Esophagus muscularis mucosa (tissue), 4 donors: ENCODE measurements around the gene NRCAM. TPM values are rescaled to one million over a fixed set of nuclear protein-coding genes. Genes with fewer than 3 reads are reported as not detected.
A peak's percentile ranks its signal among the peaks of the same experiment; 100 is the strongest.

ENCODE experiments used
- DNase-seq: peaks from one replicate; pipeline ENCODE4 v3.0.0-alpha.2; 2017; ENCODE audit errors: extremely low spot score
- H3K27ac ChIP-seq, 4 donors: fragments of 200-600 bp; sonication (generic); replicated peaks in 1 of 4; 1 replicate in 3 of 4; 2 replicates in 1 of 4; pipeline ENCODE4 v1.5.1; 2016 to 2019; ENCODE audit warnings: mild to moderate bottlenecking in 1 of 4
- H3K27me3 ChIP-seq, 4 donors: fragments of 200-600 bp; sonication (generic); one replicate each; pipeline versions ENCODE4 v1.5.1 to v1.6.0; 2016 to 2019
- H3K36me3 ChIP-seq, 4 donors: fragments of 200-600 bp; sonication (generic); one replicate each; pipeline ENCODE4 v1.5.1; 2016 to 2019
- H3K4me1 ChIP-seq, 4 donors: fragments of 200-600 bp; sonication (generic); one replicate each; pipeline ENCODE4 v1.5.1; 2016 to 2019
- H3K4me3 ChIP-seq, 4 donors: fragments of 200-600 bp; sonication (generic); 1 replicate in 2 of 4; 2 replicates in 2 of 4; pipeline ENCODE4 v1.5.1; 2016 to 2019; ENCODE audit warnings: mild to moderate bottlenecking in 4 of 4, moderate library complexity in 1 of 4
- H3K9me3 ChIP-seq, 4 donors: fragments of 200-600 bp; sonication (generic); 1 replicate in 3 of 4; 2 replicates in 1 of 4; pipeline ENCODE4 v1.5.1; 2016 to 2019
- CTCF ChIP-seq, 3 experiments: fragments of 200-600 bp in 2 of 3; fragments of 450-650 bp in 1 of 3; sonication (generic) in 2 of 3; IDR thresholded peaks; one replicate each; pipeline ENCODE4 v1.5.1; 2017 to 2019; ENCODE audit warnings: antibody characterized with exemption in 3 of 3, mild to moderate bottlenecking in 2 of 3, moderate library complexity in 1 of 3
- EP300 ChIP-seq: sonication (generic); formaldehyde crosslinking; IDR thresholded peaks from one replicate; pipeline ENCODE4 v1.6.1; 2017; ENCODE audit warnings: antibody characterized with exemption
- POLR2A ChIP-seq: fragments of 450-650 bp; IDR thresholded peaks from one replicate; pipeline ENCODE4 v1.6.1; 2017; ENCODE audit warnings: antibody characterized with exemption, moderate library complexity, mild to moderate bottlenecking, low read depth
- POLR2AphosphoS5 ChIP-seq, 2 donors: sonication (generic); formaldehyde crosslinking; IDR thresholded peaks; one replicate each; pipeline ENCODE4 v1.6.1; 2017; ENCODE audit warnings: antibody characterized with exemption in 2 of 2
- WGBS: methylation state at CpG from one replicate; pipeline ENCODE4 v1.1.5; 2018; 5-methylcytosine and 5-hydroxymethylcytosine counted together
- intact Hi-C: fragments of 100-400 bp; cut with DNase I; formaldehyde crosslinking; loops from one replicate; pipeline ENCODE4 v1.15.1; 2023
- total RNA-seq, 4 donors: library from RNA; depleted of rRNA; stranded (reverse); fragments of >200 nt; gene quantifications; one replicate each; pipeline versions ENCODE4 v1.1.0 to v1.2.1, GENCODE V29; 2016

The NRCAM gene
- total RNA-seq, 4 donors from 2014 or later: 2.9 to 5.2 (median 3.3) TPM

DNA sequence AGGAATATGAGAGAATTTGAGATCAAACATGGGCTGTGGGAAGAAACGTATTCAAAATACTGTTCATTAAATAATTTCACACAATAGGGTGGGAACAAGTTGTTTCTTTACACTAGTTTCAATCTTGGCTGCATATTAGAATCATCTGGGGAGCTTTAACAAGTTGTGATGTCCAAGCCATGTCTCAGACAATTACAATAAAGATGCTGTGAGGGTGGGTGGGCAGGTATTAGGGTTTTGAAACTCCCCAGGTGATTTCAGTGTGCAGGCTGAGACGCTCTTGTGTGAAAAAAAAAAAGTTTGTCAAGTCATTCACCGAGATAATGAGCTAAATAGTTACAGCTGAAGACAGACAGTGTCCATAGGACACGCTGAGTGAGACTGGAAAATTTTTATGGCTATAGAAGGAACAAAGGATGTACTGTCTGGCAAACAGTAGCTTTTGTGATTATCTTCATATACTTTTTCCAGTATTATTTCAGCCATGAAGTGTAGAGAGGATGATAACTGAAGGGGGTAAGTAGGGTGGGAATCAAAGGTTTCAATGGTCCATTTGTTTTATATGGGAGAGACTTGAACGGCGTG, 313.5 kb downstream of the NRCAM start:
- DNase-seq: peak; percentile 55
- Histone ChIP-seq H3K9me3 (no peaks in the 10 kb centered on the region), H3K27me3 (no peaks in the 10 kb centered on the region), H3K27ac (no peak overlapping the region), H3K36me3 (no peaks in the 10 kb centered on the region), H3K4me1 (peaks cover 6 to 41% (median 28%) of the 10 kb centered on the region in 4 donors), H3K4me3 (no peak overlapping the region)
- intact Hi-C loops: loop anchor here (10.0 kb wide), 1 partner anchor 138 kb away; the partner anchor contains the start of gene LAMB1
- 80% methylated on average over 6 of the region's 6 CpGs for WGBS
- TF ChIP-seq POLR2AphosphoS5 (IDR thresholded peaks at IDR 0.05) (no peak), CTCF (IDR thresholded peaks at IDR 0.05) (no peak), EP300 (no peak), POLR2A (no peak)

GRCh38 chr7:108142180-108142579, 314.1 kb downstream of the NRCAM start:
- H3K4me1 ChIP-seq: peaks cover 6 to 41% (median 28%) of the 10 kb centered on the region in 4 donors
- 93% methylated on average over 4 of the region's 4 CpGs for WGBS
- TF ChIP-seq EP300: no peak
- no peak for TF ChIP-seq CTCF (IDR thresholded peaks at IDR 0.05)
- TF ChIP-seq POLR2AphosphoS5 (IDR thresholded peaks at IDR 0.05): no peak
- TF ChIP-seq POLR2A: no peak
- H3K27ac ChIP-seq: no peak overlapping the region
- no peaks in the 10 kb centered on the region for H3K27me3 ChIP-seq
- peak; percentile 70 for DNase-seq
- intact Hi-C loops: loop anchor here (10.0 kb wide), 1 partner anchor 137 kb away; the partner anchor contains the start of gene LAMB1
- no peak overlapping the region for H3K4me3 ChIP-seq
- H3K9me3 ChIP-seq: no peaks in the 10 kb centered on the region
- no peaks in the 10 kb centered on the region for H3K36me3 ChIP-seq

DNA sequence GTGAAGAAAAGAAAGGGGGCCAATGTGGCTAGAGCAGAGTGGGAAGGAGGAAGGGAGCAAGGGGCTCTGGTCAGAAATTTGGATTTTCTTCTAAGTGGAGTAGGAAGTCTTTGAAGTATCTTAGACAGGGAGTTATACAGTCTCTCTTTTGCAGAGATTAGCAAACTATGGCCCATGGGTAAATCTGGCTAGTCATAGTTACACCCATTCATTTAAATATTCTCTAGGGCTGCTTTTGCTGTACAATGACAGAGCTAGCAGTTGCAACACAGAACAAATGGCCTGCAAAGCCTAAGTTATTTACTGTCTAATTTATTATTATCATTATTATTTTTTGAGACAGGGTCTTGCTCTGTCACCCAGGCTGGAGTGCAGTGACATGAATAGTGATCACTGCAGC, 315.6 kb downstream of the NRCAM start:
- Histone ChIP-seq H3K27ac (no peak overlapping the region), H3K4me1 (peaks cover 0 to 27% (median 16%) of the 10 kb centered on the region in 4 donors), H3K27me3 (no peaks in the 10 kb centered on the region), H3K9me3 (no peaks in the 10 kb centered on the region), H3K4me3 (no peak overlapping the region), H3K36me3 (no peaks in the 10 kb centered on the region)
- intact Hi-C loops: loop anchor here (10.0 kb wide), 1 partner anchor 136 kb away; the partner anchor contains the start of gene LAMB1
- TF ChIP-seq EP300: no peak
- TF ChIP-seq CTCF (IDR thresholded peaks at IDR 0.05): no peak
- no peak for TF ChIP-seq POLR2A
- TF ChIP-seq POLR2AphosphoS5 (IDR thresholded peaks at IDR 0.05): no peak
- DNase-seq: peak; percentile 7

DNA sequence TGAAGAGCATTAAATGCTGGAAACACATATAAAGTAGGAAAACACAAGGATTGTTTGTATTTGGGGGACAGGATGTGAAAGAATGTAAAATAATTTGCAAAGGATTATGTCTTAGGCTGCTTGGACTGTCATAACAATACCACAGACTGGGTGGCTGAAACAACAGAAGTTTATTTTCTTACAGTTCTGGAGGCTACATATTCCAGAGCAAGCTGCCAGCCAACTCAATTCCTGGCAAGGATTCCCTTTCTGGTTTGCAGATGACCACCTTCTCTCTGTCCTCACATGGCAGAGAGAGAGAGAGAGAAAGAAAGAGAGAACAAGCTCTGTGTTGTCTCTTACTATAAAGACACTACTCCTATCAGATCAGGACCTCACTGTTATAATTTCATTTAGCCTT, 317.3 kb downstream of the NRCAM start:
- Histone ChIP-seq H3K4me1 (peaks cover 0 to 14% (median 7%) of the 10 kb centered on the region in 4 donors), H3K27me3 (no peaks in the 10 kb centered on the region), H3K36me3 (no peaks in the 10 kb centered on the region), H3K9me3 (no peaks in the 10 kb centered on the region), H3K4me3 (no peak overlapping the region), H3K27ac (no peak overlapping the region)
- TF ChIP-seq CTCF (IDR thresholded peaks at IDR 0.05) (no peak), POLR2A (no peak), EP300 (no peak), POLR2AphosphoS5 (IDR thresholded peaks at IDR 0.05) (no peak)
- intact Hi-C loops: no loop called here
- DNase-seq: peak; percentile 88

DNA sequence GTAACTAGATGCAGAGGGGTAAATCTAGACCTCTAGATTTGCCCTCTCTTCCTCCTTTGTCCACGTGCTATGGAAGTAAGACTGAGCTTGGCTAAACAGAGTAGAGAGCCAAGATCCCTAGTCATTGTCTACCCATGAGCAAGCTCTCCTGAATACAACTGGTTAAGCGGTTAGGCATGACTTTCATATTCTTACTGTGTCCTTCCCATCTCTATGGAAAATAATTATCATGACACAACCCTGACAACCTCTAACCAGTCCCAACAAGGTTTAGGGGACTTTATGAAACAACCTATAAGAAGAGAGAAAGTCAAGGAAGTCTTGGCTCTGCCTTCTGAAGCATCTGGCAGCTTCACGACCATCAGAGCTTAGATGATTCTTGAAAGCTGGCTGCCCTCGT, 318.2 kb downstream of the NRCAM start:
- Histone ChIP-seq H3K9me3 (no peaks in the 10 kb centered on the region), H3K36me3 (no peaks in the 10 kb centered on the region), H3K4me3 (no peak overlapping the region), H3K27ac (no peak overlapping the region), H3K27me3 (no peaks in the 10 kb centered on the region), H3K4me1 (peaks cover 0 to 14% (median 7%) of the 10 kb centered on the region in 4 donors)
- TF ChIP-seq POLR2AphosphoS5 (IDR thresholded peaks at IDR 0.05): no peak
- no peak for TF ChIP-seq EP300
- no peak for TF ChIP-seq CTCF (IDR thresholded peaks at IDR 0.05)
- no peak for TF ChIP-seq POLR2A
- intact Hi-C loops: no loop called here
- DNase-seq: peak; percentile 64
- 78% methylated on average over 4 of the region's 4 CpGs for WGBS
